Midbrain (tissue), 1 donor: ENCODE results near the gene RBMS3.

Experiments used
- DNase-seq: peaks from one replicate; lab custom pipeline; 2025; lab: John Stamatoyannopoulos, UW

Gene RBMS3

DNA sequence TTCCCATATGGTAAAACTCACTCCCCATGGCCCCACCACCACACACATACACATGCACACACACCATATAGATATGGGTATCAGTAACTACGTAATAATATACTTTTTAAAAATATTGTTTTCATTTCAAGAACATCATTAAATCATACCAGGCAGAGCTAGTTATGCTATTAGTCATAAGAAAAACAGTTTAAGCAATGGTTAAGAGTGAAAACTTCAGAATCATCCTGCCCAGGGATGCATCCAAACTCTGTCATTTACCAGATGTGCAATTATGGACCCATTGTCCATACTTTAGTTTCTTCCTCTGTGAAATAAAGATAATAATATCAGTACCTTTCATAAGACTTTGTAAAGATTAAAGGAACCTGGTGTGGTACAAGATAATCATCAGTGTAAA is 608.3 kb downstream of the RBMS3 start:
- DNase-seq: no peak

DNA sequence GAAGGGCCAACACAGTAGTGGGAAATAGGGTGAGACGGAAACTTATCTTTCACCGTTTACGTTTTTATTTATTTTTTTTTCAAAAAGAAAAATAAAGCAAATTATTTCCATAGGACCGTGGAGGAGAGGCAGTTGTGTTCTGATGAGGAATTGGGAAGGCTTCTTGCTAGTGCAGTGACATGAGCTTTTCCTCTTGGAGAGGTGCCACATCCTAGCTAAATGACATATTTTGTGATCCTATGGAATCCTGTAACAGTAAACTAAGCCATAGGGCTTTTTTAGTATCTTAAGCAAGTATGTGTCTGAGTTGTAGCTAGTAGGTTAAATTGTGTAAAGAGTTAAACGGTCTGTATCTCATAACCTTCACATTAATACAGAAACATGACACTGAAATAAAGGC is 609.9 kb downstream of the RBMS3 start:
- no peak for DNase-seq

DNA sequence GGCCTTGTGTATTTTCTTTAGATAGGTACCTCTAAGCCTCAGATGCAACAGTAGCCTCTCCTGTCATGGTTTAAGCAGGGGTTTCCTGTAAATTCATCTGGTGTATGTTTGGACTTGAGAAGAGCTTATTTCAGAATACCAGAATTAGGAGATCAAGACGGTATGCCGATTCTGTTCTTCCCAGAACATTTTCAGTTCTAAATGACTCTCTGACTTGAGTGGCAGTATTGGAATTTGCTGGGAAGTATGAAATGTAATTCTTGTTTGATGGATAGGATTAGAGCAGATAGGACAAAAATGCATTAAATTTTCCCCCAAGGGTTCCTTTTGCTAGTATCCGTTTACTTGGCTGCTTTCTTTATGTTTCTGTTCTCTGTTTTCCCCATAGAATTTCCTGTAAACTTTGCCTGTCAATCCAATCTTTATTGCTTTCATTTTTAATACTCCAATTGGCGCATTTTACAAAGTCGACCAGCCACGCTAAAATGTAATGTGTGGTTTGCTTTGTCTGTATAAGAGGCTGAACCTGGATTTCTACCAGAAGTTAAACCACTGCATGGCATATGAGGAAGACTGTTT is 612.2 kb downstream of the RBMS3 start:
- no peak for DNase-seq

DNA sequence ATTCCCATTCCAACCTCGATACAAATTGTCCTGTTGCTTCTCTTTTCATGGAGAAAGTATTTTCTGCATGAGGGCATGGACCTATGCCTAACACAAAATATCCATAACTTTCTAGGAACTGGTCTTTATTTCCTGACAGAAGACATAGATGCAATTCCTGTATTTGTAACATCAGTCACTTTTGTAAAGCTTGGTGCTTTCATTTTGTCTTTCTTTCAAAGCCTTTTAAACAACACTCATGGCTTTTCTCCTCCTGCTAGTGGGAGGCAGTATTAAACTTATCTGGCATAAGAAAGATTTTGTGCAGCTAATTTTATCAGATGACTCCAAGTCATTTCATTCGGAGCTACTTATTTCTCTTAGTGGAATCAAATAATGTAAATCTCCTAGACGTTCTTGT is 616.0 kb downstream of the RBMS3 start:
- DNase-seq: no peak

DNA sequence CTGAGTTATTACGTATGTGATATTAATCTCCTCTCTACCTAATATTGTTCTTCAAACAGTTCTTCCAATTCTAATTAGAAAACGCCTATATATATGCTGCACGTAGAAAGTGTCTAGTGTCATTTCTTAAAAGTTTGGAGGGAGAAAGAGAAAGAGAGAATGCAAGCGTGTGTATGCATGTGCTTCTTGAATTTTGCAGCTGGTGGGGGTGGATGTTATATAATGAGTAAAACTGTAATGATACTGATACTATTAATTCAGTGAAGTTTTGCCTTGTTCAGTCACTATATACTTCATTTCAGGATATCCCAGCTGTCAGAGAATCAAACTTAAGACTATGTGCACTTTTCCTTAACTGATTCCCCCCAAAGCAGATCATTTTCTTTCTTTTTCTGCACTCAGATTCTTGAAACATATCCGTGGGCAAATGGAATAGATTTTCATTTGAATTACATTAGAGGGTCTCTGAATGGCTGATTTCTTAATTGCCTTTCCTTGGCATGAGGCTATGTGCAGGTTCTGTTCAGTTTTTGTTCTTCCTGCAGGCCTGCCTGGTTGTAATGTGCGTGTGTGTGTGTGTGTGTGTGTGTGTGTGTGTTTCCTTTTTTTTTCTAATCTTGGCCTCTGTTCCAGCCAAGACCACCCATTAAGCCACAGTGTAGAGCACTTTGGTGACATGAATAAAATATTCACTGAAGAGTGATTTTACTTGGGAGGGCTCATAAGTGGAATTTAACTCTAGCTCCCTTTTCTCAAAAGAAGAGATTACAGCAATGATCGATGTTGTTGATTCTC is 617.5 kb downstream of the RBMS3 start:
- no peak for DNase-seq

DNA sequence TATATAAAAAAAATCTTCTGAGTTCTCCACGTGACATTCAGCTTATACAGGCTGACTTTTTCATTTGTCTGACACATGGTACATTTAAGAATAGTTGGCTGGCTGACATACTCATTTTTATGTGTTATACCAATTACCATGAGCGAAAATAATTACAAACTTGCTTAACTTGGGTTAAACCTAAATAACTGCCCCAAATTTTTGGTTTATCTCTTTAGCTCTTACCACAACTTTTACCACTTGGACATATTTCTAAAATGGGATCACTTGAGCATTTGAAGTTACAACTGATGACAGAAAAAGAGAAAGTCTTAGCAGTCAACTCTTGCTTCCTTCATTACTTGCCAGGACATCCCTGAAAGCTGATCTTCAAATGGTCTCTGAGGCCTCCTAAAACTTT is 618.1 kb downstream of the RBMS3 start:
- no peak for DNase-seq

DNA sequence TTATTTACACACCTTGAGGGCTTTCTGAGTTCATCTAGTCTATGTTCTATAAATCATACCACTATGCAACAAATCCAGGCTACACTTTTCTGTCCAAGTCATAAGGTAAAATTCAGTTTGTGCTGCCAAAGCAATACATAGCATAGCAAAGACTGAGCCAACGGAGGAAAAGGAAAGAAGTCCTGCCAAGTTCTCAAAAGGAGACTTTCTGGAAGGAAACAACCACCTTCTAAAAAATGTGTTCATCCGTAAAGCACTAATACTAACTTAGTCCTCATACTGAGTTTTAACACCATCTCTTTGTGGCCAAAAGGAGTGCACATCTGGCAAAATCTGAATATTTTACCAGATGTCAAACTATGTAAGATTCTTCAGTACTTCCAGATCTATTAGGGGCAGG is 620.2 kb downstream of the RBMS3 start:
- no peak for DNase-seq

DNA sequence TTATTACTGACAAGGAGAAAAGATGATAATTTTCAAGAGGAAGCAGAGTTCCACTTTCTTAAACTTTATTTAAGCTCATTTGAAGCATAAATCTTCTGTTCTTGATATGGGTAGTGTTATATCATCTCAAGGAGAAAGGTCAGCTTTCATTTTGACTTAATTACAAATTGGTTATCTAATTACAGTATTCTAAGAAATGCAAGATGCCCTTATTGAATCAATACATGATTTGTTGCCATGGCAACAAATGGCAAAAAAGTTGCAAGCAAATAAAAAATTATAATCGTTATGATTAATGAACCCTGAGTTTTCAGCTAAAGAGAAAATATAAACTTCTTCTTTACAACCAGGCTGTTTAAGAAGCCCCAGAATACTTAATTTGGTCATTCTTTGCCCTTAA is 622.7 kb downstream of the RBMS3 start:
- DNase-seq: no peak

DNA sequence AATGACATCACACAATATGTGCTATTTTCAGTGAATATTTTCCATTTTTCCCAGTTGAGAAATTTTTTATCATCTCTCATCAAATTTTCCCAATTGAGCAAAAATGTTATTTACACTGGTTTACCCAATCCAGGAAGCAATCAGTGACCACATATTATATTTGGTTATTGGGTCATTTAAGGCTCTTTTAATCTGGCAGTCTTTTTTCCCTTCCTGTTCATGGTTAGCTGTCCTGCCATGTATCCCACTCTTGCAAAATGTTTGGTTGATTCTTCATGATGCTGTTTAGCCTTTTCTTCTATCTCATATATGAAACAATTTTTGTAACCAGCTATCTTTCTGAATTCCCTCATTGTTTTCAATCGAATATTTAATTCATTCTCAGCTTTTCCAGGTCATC is 626.0 kb downstream of the RBMS3 start:
- DNase-seq: no peak

DNA sequence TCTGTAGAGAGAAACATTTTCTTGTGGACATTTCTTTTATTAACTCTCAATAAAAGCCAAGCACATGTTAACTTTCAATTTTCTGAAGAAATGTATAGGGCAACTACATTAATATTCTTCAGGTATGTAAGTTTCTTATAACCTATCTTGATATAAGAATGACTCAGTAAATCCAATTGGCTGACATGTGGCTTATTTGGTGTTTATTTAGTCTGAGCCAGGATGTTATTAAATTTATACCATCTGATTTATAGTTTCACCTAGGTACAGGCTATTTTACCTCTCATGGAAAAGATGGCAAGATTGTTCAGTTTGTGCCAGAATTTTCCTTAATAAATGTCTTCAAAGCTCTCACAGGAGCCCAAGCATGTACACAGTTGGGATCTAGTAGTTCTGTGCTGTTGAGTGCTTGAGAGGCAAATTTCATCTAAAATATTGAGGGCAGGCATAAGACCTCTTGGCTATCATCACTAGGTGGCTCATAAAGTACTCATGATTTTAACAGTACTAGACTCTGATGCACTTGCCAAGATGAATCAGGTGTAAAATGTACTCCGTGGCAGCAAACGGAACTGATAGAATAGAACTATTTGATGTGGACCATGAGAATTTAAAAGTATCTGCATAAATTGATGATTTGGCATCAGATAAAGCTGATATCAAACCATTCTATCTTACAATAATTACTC is 631.9 kb downstream of the RBMS3 start:
- no peak for DNase-seq

DNA sequence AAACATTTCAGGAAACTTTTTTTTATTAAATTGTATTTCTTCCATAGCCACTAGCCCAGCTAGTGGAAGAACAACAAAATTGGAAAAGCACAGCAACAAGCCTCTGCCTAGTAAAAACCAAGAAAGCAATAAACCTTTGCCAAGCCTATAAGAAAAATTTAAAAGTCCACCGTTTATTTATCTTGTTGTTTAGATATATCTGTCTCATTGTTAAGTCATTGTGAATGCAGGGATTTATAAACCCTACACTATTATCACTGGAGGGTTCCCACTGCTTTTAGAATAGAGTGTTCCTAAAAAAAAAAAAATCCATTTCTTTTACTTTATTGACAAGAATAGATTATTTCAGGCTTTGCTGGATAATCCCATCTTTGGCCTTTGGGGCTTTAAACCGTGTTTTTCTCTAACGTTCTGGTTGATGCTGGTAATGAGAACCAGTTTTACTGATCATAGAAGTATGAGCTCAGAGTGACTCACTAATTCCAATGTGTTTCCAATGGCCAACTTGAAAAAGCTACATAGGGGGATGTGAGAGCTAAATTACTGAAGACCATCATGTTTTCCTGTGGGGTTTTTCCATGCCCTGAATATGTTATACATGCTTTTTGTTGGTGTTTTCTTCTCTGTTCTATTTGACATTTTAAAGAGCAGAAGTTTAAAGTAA is 634.1 kb downstream of the RBMS3 start:
- no peak for DNase-seq

DNA sequence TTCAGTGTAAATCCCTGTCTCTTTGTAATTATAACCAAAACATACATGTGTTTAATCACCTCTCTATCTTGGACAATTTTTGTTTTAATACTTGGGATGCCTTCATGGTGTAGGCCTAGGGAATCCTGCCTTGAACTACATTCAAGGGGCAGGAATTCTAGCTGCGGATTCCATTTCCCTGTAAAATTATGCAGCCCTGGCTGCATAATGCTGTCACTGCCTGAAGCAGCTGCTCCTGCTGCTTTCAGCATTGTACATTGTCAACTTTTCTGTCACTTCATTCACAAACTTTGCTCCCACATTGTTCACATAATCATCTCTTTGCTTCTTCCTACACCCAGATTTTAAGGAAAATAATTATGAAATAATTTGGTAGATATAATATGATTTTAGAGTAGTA is 638.7 kb downstream of the RBMS3 start:
- DNase-seq: no peak

DNA sequence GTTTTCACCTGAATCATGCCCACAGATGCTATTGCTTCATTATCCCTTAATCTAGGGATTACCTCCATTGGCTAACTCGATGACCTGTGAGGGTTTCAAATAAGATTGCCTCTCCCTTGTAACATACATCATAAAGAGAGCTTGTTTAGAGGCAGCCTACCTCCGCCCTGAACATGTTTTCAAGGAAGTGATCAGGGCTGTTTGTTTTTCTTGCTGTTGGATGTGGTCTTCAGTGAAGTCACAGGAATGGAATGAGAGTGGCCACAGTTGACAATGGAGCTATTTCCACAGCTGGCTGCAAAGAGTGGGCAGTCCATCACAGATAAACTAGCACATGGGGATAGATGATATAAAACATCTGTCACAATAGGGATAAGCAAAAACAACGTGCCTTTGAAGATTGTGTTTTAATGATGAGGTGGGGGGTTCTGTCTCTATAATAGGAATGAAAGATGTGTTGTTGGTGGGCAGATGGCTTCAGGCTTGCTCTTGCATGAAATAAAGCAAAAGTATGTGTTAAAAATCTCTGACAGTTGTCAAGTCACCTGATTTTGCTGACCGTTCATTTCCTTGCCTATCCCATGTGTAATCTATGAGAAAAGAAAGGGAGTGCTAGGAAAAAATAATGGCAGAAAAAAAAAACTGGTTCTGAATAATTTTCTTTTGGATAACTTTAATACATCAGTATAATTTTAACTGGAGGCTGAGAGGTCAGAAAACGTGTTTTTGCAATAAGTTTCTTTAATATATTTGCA is 642.3 kb downstream of the RBMS3 start:
- no peak for DNase-seq

DNA sequence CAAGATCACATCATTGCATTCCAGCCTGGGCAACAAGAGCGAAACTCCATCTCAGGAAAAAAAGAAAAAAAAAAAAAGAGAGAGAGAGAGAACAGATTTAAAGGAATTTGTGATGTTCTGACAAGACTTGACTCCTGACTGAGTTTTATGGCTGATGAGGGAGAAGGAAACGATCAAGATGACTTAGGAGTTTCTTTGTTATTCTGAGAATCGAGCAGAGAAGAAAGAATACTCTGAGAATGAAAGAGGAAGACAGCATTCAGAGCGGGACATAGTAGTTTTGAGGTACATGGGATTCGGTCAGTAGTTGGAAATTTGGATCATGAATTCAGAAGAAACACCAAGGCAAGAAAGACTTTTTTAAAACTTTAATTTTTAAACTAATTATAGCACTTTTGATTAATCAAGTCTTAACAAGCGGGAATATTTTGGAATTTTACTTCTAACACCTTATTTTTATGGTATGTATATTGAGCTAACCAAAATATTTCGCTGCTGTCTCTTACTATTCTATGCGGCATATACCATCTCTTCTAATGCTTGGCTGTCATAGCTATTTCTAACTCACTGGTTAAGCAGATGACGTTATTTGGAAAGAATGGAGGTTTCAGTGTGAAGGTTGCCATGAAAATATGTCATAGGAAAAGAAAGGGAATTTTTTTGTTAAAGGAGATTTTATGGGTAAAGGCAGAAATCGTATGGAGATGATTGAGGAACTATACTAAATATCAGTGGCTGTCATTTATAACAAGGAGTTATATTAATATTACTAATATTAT is 644.1 kb downstream of the RBMS3 start:
- no peak for DNase-seq

DNA sequence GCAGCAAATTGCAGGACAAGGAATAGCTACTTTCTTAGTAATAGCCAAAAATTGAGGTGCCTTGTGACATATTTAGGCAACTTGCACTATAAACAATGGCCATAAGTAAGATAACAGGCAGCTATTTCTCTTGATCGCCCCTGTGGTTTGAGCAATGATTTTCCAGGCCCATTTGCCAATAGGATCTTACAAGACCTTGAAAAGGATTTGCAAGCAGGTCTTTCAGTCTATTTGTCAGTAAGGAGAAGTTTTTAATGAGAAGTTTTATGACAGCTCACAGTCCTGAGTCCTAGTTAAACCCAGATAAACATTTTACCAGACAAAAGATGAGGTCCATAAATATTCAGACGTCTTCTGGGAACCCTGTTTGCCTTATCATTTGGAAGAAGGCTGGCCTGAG is 645.5 kb downstream of the RBMS3 start:
- DNase-seq: no peak

DNA sequence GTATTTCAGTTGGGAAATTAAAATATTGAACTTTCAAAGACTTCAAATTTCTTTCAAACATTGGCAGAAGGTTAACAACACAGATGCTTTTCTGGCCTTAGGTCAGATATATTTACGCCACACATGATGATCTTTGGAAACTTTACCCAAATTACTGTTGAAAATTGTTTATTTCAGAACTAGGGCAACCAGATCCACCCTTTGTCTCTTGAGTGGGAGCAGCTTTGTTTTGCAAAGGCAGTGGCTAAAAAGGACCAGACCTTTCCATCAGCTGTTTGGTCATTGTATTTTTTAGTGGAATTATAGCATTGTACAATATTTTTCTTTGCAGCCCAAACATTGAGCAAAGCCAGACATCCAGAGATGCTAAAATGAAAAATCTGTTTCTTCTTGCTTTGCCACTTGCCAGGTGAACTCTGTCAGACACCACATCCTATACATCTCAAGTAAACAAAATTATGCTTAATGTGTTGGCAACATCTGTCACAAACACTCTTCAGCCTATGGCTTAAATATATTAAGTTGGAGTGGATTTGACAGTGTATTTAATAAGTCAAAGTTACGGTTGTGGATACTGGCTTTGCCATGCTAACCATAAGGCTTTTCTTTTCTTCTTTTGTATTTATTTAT is 651.9 kb downstream of the RBMS3 start:
- DNase-seq: no peak

DNA sequence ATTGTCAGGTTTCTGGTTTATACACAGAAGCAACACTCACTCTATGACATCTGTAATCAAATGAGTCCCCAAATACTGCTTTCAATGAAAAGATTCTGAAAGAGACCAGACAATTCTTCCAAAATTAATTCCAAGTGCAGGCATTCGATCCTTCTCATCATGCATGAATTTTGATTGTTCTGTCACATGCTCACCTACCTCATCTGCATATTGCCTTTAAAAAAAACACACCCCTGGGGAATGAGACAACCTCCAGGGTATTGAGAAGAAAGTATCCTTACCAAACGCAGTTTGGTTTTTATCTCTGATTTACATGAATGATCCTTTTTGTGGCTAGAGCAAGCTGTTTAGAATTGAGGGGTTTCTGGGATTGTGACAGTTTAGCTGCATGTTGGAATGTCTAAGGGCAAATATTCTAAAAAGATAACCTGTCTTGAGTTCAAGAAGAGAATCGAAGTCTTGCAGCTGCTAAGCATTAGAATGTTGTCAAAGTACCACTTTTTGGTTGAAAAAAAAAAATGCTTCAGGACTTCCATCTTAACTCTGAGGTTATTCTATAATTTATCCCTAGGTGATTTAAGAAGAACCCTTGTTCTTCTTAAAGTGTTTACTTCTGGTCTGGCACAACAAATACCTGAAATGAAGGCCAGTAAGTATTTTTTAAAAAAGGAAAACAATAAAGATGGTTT is 653.1 kb downstream of the RBMS3 start:
- DNase-seq: no peak

DNA sequence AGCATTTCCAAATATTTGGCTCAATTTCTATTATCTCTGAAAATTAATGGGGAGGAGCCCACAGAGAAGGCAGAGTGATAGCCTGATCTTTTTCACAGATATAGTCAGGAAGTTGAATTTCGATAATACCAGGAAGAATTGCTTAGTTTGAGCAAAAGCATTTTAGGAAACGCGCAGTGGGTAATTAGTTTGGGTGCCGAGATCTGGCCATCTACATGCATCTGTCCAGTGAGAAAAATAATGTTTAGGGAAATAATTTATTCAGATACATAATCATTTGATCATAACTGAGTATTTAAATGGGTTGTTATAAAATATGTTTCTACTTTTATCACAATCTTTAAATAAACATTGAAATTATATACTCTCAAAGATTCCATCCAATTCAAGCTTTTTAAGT is 653.9 kb downstream of the RBMS3 start:
- DNase-seq: no peak

DNA sequence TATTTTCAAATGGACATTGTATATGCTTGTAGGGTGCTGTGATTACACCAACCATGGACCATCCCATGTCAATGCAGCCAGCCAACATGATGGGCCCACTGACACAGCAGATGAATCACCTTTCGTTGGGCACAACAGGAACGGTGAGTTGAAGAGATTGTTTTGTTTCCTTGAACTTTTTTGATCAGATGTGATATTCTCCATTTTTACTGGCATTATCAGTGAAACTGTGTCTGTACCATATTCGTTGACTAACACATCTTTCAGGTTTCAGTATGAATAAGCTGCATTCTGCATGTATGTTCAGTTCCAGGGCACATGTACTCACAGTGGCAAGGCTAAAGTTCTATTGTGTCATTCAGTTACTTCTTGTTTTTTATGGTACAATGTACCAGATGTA is 655.2 kb downstream of the RBMS3 start:
- no peak for DNase-seq

DNA sequence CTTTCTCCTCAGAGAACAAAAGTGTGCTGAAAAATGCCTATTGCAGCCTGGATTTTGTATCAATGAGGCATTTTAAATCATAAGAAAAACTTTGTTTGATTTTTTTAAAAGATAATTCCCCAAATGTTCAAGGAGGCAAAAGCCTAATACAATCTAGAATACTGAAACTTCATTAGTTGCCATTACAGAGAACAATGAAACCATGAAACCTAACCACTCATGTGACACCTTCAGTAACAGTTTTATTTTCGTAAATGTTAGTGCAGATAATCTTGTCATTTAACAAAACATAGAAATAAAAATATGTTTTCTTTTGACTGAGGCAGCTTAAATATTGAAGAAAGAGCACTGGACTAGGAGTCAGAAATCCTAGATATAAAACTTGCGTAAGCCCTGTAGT is 655.9 kb downstream of the RBMS3 start:
- no peak for DNase-seq
